Fibroblast of peridontal ligament (primary cell): ENCODE measurements around the gene MFAP1.
A peak's percentile ranks its signal among the peaks of the same experiment; 100 is the strongest.
"Not testable (repeated sequence)": the region's sequence is repeated elsewhere in the genome, so short reads cannot be mapped to it uniquely, and the experiment has no call there.

ENCODE experiments used
- DNase-seq: peaks from one replicate; pipeline ENCODE4 v3.0.0-alpha.2; 2010; ENCODE audit errors: extremely low read depth

Gene MFAP1, protein sequence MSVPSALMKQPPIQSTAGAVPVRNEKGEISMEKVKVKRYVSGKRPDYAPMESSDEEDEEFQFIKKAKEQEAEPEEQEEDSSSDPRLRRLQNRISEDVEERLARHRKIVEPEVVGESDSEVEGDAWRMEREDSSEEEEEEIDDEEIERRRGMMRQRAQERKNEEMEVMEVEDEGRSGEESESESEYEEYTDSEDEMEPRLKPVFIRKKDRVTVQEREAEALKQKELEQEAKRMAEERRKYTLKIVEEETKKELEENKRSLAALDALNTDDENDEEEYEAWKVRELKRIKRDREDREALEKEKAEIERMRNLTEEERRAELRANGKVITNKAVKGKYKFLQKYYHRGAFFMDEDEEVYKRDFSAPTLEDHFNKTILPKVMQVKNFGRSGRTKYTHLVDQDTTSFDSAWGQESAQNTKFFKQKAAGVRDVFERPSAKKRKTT

DNA sequence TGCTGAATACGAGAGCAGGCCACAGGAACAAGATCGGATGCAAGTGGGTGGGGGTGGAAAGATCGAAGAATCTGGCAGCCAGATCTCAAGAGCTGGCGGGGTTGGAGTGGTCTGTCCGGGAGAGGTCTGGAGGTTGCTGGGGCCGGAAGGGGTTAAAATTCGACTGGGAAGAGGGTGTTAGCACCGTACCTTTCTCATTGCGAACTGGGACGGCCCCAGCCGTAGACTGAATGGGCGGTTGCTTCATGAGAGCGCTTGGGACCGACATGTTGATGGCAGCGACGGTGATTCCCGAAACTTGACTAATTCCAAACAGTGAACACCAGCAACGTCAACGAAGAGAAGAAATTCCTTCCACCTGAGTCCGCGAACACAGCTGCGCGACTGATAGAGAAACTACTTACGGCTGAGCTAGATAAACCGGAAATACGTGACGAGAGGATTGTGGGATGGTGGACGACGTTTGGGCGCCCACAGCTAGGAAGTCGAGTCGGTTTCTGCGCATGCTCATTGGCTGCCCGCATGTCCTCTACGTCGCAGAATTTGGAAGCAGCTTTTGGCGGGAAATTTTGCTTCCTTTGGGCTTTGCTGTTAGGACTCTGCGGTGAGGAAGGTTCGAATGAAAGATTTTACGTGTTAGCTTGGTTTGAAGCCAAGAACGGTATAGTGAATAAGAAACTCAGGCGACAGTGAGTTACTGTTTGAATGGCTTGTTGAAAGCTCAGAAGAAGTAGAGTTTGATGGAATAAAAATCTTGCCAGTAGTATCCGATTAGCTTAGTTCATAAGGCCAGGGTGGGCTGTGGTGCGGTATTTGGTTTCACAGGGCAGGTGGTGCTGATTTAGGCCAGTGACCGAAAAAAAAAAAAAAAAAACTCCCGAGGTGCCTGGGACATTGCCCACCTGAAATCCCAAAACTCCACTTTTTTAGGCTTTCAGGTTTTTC lies at the start of gene MFAP1:
TSS of gene MFAP1 (minus strand) at position 389 of the 945 bp plus-strand sequence. CDS start at position 268, 121 bp downstream.
- peak; percentile 98 for DNase-seq

GRCh38 chr15:43873651-43874050 lies 49.2 kb upstream of the MFAP1 start:
- DNase-seq: no peak

- DNase-seq: peak; percentile 91
These were observed 48.0 kb upstream of the MFAP1 start for GRCh38 chr15:43872416-43873020.

DNA sequence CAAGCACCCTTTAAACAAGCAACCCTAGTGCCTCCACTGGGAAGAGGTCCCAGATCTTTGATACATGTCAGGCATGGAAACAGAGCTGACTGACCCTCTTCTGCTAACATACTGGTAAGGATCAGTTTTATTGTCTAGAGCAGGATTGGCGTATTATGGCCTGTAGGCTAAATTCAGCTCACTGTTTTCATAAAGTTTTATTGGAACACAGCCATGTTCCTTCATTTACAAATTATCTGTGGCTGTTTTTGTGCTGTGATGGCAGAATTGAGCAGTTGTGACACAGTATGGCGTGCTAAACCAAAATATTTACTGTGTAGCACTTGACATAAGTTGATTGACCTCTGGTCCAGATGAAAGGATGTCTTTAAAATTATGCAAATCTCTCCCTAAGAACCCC lies 47.3 kb upstream of the MFAP1 start:
- DNase-seq: no peak

GRCh38 chr15:43868406-43868805 lies 43.9 kb upstream of the MFAP1 start:
- peak; percentile 16 for DNase-seq

- DNase-seq: no peak
These were observed 42.6 kb upstream of the MFAP1 start for GRCh38 chr15:43867096-43867495.

DNA sequence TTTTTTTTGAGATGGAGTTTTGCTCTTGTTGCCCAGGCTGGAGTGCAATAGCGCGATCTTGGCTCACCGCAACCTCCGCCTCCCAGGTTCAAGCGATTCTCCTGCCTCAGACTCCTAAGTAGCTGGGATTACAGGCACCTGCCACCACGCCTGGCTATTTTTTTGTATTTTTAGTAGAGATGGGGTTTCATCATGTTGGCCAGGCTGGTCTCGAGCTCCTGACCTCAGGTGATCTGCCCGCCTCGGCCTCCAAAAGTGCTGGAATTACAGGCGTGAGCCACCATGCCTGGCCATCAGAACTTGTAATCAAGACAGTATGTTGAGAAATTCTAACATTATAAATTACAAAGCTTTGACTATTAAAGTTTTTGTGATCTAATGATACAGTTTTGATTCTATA lies 42.1 kb upstream of the MFAP1 start:
- not testable (repeated sequence) for DNase-seq

DNA sequence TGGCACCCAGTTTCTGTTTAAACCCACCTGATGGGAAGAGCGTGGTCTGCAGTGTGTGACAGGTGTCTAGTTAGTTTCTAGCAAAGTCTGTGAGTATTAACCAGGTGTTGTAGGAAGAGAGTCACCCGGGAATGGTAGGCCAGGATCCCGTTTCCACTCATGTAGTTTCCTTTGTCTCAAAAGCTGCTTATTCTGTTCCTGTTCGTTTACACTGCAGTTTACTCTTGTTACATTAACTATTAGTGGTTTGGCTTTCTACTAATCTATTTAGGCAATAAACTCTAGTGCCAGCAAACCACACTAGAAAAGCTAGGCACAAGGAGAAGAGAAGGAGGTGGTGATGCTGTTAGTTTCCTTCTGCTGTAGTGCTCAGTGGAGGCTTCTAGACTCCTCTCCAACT lies 35.1 kb upstream of the MFAP1 start:
- no peak for DNase-seq

DNA sequence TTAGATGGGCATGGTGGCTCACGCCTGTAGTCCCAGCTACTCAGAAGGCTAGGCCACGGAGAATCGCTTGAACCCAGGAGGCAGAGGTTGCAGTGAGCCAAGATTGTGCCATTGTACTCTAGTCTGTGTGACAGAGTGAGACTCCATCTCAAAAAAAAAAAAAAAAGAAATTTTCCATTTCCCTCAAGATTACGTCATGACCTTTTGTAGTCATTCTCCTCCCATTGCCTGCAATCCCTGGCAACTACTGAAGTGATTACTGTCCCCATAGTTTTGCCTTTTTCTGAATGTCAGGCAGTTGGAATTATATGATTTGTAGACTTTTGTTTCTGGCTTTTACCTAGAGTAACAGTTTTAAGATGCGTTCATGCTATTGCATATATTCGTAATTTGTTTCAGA lies 30.3 kb upstream of the MFAP1 start:
- DNase-seq: peak; percentile 54

DNA sequence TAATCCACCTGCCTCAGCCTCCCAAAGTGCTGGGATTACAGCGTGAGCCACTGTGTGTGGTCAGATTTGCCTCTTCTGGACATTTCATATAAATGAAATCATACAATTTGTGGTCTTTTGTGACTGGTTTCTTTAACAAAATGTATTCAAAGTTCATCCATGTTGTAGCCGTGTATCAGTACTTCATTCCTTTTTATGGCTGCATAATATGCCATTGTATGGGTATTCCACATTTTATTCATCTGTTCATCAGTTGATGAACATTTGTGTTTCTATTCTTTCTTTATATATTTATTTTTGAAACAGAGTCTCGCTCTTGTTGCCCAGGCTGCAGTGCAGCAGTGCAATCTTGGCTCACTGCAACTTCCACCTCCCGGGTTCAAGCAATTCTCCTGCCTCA lies 28.1 kb upstream of the MFAP1 start:
- DNase-seq: no peak

GRCh38 chr15:43851251-43851650 lies 26.8 kb upstream of the MFAP1 start:
- DNase-seq: no peak

DNA sequence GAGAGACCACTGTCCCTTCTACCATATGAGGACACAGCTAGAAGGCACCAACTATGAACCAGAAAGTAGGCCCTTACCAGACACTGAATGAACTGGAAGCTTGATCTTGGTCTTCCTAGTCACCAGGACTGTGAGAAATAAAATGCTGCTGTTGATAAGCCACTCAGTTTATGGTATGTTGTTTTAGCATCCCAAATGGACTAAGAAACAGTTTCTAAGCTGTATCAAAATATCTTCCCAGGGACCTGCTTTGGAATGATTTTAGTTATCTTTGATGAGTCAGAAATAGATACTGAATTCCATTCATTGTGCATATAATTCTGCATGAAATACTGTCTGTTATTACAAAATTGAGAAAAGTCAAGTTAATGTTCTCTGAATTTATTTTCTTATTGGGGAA lies 20.9 kb upstream of the MFAP1 start:
- no peak for DNase-seq

- DNase-seq: not testable (repeated sequence)
These were observed 8.0 kb upstream of the MFAP1 start for GRCh38 chr15:43832485-43832884.

DNA sequence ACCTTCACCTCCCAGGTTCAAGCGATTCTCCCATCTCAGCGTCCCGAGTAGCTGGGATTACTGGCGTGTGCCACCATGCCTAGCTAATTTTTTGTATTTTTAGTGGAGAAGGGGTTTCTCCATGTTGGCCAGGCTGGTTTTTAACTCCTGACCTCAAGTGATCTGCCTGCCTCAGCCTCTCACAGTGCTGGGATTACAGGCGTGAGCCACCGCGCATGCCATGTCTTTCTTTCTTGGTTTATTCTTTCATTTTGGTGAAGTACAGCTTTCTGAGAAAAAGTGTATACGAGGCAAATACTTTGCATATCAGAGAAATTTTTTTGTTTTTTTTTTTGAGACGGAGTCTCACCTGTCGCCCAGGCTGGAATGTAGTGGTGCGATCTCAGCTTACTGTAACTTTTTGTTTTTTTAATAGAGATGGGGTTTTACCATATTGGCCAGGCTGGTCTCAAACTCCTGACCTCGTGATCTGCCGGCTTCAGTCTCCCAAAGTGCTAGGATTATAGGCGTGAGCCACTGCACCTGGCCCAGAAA lies 7.1 kb upstream of the MFAP1 start:
- DNase-seq: not testable (repeated sequence)

GRCh38 chr15:43830691-43831275 lies 6.3 kb upstream of the MFAP1 start:
- not testable (repeated sequence) for DNase-seq

- DNase-seq: not testable (repeated sequence)
These were observed 5.6 kb upstream of the MFAP1 start for GRCh38 chr15:43829951-43830540.

GRCh38 chr15:43828061-43828657 lies 3.7 kb upstream of the MFAP1 start:
- DNase-seq: peak; percentile 44

- DNase-seq: peak; percentile 74
These were observed 2.2 kb upstream of the MFAP1 start, which contains the start of gene WDR76 for GRCh38 chr15:43826508-43827341. Gene WDR76 (plus strand): TSS chr15:43827002. CDS start chr15:43827033, 31 bp downstream.

GRCh38 chr15:43826029-43826507 lies 1.6 kb upstream of the MFAP1 start:
- no peak for DNase-seq
